ENCODE results near the gene SFT2D1. TPM values are rescaled to one million over a fixed set of nuclear protein-coding genes. Genes with fewer than 3 reads are reported as not detected.
A peak's percentile ranks its signal among the peaks of the same experiment; 100 is the strongest.
"Not testable (repeated sequence)": the region's sequence is repeated elsewhere in the genome, so short reads cannot be mapped to it uniquely, and the experiment has no call there.

Gene SFT2D1
- total RNA-seq (10 to 100 TPM; 11.6 to 16.4 (median 14.2) TPM), polyA plus RNA-seq (10 to 100 TPM; 17.6 to 54.9 (median 30.4) TPM)
- long read RNA-seq, donor 1, transcript SFT2D1-201 (8 exons, 1,079 nt): major isoform, 8 of 12 reads
- long read RNA-seq, donor 1, partial matches to known transcripts: 0 of 12 reads
- long read RNA-seq, donor 1, other reads (novel, unspliced or antisense): 4 of 12 reads
- long read RNA-seq, donor 2, transcript SFT2D1-201 (8 exons, 1,079 nt): major isoform, 26 of 36 reads
- long read RNA-seq, donor 2, partial matches to known transcripts: 1 of 36 reads
- long read RNA-seq, donor 2, other reads (novel, unspliced or antisense): 9 of 36 reads

DNA sequence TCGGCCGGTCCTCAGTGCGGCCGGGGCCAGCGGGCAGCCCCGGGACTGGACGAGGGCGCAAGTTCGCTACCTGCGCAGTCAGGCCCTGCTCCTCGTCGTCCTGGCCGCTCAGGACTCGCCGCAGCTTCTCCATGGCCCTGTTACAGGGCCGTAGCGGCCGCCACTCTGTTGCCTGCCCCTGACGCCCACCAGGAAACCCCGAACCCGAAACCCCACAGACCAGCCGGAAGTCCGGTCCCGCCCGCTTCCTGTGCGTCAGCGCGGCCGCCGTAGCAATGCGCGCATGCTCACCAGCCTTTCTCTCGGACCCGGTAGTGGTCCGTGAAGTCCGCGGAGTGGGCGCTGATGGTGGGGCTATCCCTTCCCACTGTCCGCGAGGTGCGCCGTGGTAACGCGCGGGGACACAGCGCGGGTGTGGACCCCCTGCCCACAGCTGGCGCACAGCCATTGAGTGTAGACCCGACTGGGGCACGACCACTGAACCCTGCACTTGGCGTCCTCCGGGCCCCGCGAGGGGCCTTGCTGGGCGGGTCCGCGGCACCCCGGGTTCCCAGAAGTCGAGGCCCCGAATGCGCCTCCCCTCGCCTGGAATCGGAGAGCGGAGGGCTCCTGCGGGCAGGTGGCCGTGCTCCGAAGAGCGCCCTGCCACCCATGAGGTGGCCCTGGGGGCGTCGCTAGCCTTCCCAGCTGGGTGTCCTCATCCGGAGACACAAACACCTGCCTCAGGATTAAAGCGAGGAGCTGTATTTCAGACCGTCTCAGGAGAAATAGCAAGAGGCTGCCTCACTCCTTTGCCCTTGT lies at the start of gene SFT2D1:
SFT2D1 (minus strand) TSS at position 197 of the 801 bp plus-strand sequence; CDS start at position 133, 64 bp downstream.
- TF ChIP-seq, protein P1, sequence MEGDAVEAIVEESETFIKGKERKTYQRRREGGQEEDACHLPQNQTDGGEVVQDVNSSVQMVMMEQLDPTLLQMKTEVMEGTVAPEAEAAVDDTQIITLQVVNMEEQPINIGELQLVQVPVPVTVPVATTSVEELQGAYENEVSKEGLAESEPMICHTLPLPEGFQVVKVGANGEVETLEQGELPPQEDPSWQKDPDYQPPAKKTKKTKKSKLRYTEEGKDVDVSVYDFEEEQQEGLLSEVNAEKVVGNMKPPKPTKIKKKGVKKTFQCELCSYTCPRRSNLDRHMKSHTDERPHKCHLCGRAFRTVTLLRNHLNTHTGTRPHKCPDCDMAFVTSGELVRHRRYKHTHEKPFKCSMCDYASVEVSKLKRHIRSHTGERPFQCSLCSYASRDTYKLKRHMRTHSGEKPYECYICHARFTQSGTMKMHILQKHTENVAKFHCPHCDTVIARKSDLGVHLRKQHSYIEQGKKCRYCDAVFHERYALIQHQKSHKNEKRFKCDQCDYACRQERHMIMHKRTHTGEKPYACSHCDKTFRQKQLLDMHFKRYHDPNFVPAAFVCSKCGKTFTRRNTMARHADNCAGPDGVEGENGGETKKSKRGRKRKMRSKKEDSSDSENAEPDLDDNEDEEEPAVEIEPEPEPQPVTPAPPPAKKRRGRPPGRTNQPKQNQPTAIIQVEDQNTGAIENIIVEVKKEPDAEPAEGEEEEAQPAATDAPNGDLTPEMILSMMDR (IDR thresholded peaks at IDR 0.05): no peak
- Histone ChIP-seq H3K9me3 (no peaks in the 10 kb centered on the region), H3K4me1 (peaks cover 23% of the 10 kb centered on the region), H3K27me3 (ENCODE audit: insufficient read depth in 3 of 3, low read length in 2 of 3) (no peaks in the 10 kb centered on the region), H3K36me3 (ENCODE audit: insufficient read depth in 1 of 2, low read depth in 1 of 2) (peaks cover 0 to 13% of the 10 kb centered on the region in 2 donors), H3K27ac (peak within 1 kb of the TSS; percentile 93), H3K4me3 (peak within 1 kb of the TSS; percentile 87)
- ATAC-seq (peak; percentile 97 to 99 (median 98)), DNase-seq (peak; percentile 90 to 95)
- WGBS, 3 donors: 0% methylated on average over 65 to 73 of the region's 73 CpGs
- intact Hi-C loops (cut with DNase I): loop anchor here (5.0 kb wide), 1 partner anchor 40 kb away; the partner anchor contains the start of gene MPC1 (in 2 of the 2)

- H3K4me1 ChIP-seq: peaks cover 3% of the 10 kb centered on the region
- H3K4me3 ChIP-seq: no peak overlapping the region
- no peak overlapping the region for H3K27ac ChIP-seq
- H3K36me3 ChIP-seq (ENCODE audit: insufficient read depth in 1 of 2, low read depth in 1 of 2): no peaks in the 10 kb centered on the region
- WGBS, 3 donors: 68 to 72% (median 69%) methylated on average over 3 of the region's 3 CpGs
- TF ChIP-seq, protein P1 (IDR thresholded peaks at IDR 0.05): no peak
- DNase-seq (no peak), ATAC-seq (no peak)
- no peaks in the 10 kb centered on the region for H3K9me3 ChIP-seq
- H3K27me3 ChIP-seq (ENCODE audit: insufficient read depth in 3 of 3, low read length in 2 of 3): no peaks in the 10 kb centered on the region
- intact Hi-C loops (cut with DNase I): no loop called here
Measured at GRCh38 chr6:166389119-166389518, 46.8 kb upstream of the SFT2D1 start.

- TF ChIP-seq, protein P1 (IDR thresholded peaks at IDR 0.05): no peak
- H3K27me3 ChIP-seq (ENCODE audit: insufficient read depth in 3 of 3, low read length in 2 of 3): no peaks in the 10 kb centered on the region
- H3K4me1 ChIP-seq: no peaks in the 10 kb centered on the region
- intact Hi-C loops (cut with DNase I): no loop called here
- 89 to 91% (median 90%) methylated on average over 13 of the region's 13 CpGs for WGBS, 3 donors
- H3K36me3 ChIP-seq (ENCODE audit: insufficient read depth in 1 of 2, low read depth in 1 of 2): no peaks in the 10 kb centered on the region
- DNase-seq (no peak), ATAC-seq (no peak)
- H3K27ac ChIP-seq: no peak overlapping the region
- H3K4me3 ChIP-seq: no peak overlapping the region
- no peaks in the 10 kb centered on the region for H3K9me3 ChIP-seq
Measured at GRCh38 chr6:166388290-166389004, 46.1 kb upstream of the SFT2D1 start.

- Histone ChIP-seq H3K4me3 (no peak overlapping the region), H3K9me3 (no peaks in the 10 kb centered on the region), H3K36me3 (ENCODE audit: insufficient read depth in 1 of 2, low read depth in 1 of 2) (no peaks in the 10 kb centered on the region), H3K27me3 (ENCODE audit: insufficient read depth in 3 of 3, low read length in 2 of 3) (no peaks in the 10 kb centered on the region), H3K27ac (no peak overlapping the region), H3K4me1 (no peaks in the 10 kb centered on the region)
- ATAC-seq (no peak), DNase-seq (no peak)
- intact Hi-C loops (cut with DNase I): no loop called here
- 61 to 64% (median 62%) methylated on average over 5 of the region's 5 CpGs for WGBS, 3 donors
- TF ChIP-seq, protein P1 (IDR thresholded peaks at IDR 0.05): no peak
Measured at GRCh38 chr6:166387642-166388289, 45.4 kb upstream of the SFT2D1 start.

DNA sequence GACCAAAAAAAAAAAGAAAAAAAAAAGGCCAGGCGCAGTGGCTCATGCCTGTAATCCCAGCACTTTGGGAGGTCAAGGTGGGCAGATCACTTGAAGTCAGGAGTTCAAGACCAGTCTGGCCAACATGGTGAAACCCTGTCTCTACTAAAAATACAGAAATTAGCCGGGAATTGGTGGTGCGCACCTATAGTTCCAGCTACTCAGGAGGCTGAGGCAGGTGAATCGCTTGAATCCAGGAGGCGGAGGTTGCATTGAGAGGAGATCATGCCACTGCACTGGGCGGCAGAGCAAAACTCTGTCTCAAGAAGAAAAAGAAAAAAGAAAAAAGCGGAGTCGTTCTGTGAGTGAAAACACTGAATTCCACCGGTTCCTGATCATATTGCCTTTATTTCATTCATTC lies 44.8 kb upstream of the SFT2D1 start:
- WGBS, 3 donors: 95 to 98% (median 96%) methylated on average over 9 of the region's 9 CpGs

More for the DNA sequence above, 44.8 kb upstream of the SFT2D1 start:
- H3K27me3 ChIP-seq (ENCODE audit: insufficient read depth in 3 of 3, low read length in 2 of 3); DNase-seq; H3K27ac ChIP-seq; H3K4me3 ChIP-seq; ATAC-seq; H3K4me1 ChIP-seq; H3K36me3 ChIP-seq (ENCODE audit: insufficient read depth in 1 of 2, low read depth in 1 of 2); H3K9me3 ChIP-seq; intact Hi-C loops (cut with DNase I): not testable (repeated sequence)
